BE2C (cell line): ENCODE measurements around the gene ABHD14A.
A peak's percentile ranks its signal among the peaks of the same experiment; 100 is the strongest.

Experiments
- DNase-seq: peaks from one replicate; pipeline ENCODE4 v3.0.0-alpha.2; 2020
- H3K27me3 ChIP-seq: fragments of 250-450 bp; sonication (Bioruptor Pico); 2 replicates; pipeline ENCODE4 v1.5.1; 2020; ENCODE audit warnings: mild to moderate bottlenecking
- H3K36me3 ChIP-seq: fragments of 250-450 bp; sonication (Bioruptor Pico); 2 replicates; pipeline ENCODE4 v1.5.1; 2020; ENCODE audit warnings: mild to moderate bottlenecking
- H3K4me1 ChIP-seq: fragments of 250-450 bp; sonication (Bioruptor Pico); 2 replicates; pipeline ENCODE4 v1.5.1; 2020
- H3K4me3 ChIP-seq: 2 replicates; pipeline ENCODE4 v1.5.1; 2011; ENCODE audit warnings: low read depth, low read length
- H3K9me3 ChIP-seq: fragments of 250-450 bp; sonication (Bioruptor Pico); 2 replicates; pipeline ENCODE4 v1.5.1; 2020
- TF ChIP-seq, protein P1 (sequence below): IDR thresholded peaks from 2 replicates; pipeline ENCODE4 v1.5.1; 2012; ENCODE audit warnings: mild to moderate bottlenecking, low read depth, low read length

ABHD14A gene

DNA sequence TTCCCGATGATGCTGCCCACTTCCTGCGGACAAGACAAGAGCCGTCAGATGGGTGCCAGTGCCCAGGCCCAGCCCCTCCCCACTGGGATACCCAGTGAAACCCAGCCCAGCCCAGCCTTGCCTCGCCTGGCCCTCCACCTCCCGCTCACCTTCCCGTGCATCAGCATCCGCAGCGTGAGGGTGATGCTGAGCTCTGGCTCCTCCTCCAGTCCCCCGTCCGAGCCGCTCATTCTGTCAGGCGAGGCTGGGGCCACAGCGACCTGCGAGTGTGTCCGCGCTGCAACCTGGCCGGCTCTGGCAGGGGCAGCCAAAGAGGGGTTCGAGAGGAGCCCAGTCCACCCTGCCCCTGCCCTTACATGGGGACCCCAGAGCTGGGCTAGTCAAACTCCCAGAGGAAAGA is 13.9 kb upstream of the ABHD14A start:
- Histone ChIP-seq H3K36me3 (no peaks in the 10 kb centered on the region), H3K4me1 (peaks cover under 1% of the 10 kb centered on the region; the same call in 1 of the 2 replicates), H3K4me3 (no peak overlapping the region), H3K9me3 (no peaks in the 10 kb centered on the region), H3K27me3 (no peaks in the 10 kb centered on the region)
- DNase-seq = no peak
- TF ChIP-seq, protein P1, sequence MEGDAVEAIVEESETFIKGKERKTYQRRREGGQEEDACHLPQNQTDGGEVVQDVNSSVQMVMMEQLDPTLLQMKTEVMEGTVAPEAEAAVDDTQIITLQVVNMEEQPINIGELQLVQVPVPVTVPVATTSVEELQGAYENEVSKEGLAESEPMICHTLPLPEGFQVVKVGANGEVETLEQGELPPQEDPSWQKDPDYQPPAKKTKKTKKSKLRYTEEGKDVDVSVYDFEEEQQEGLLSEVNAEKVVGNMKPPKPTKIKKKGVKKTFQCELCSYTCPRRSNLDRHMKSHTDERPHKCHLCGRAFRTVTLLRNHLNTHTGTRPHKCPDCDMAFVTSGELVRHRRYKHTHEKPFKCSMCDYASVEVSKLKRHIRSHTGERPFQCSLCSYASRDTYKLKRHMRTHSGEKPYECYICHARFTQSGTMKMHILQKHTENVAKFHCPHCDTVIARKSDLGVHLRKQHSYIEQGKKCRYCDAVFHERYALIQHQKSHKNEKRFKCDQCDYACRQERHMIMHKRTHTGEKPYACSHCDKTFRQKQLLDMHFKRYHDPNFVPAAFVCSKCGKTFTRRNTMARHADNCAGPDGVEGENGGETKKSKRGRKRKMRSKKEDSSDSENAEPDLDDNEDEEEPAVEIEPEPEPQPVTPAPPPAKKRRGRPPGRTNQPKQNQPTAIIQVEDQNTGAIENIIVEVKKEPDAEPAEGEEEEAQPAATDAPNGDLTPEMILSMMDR = no peak

DNA sequence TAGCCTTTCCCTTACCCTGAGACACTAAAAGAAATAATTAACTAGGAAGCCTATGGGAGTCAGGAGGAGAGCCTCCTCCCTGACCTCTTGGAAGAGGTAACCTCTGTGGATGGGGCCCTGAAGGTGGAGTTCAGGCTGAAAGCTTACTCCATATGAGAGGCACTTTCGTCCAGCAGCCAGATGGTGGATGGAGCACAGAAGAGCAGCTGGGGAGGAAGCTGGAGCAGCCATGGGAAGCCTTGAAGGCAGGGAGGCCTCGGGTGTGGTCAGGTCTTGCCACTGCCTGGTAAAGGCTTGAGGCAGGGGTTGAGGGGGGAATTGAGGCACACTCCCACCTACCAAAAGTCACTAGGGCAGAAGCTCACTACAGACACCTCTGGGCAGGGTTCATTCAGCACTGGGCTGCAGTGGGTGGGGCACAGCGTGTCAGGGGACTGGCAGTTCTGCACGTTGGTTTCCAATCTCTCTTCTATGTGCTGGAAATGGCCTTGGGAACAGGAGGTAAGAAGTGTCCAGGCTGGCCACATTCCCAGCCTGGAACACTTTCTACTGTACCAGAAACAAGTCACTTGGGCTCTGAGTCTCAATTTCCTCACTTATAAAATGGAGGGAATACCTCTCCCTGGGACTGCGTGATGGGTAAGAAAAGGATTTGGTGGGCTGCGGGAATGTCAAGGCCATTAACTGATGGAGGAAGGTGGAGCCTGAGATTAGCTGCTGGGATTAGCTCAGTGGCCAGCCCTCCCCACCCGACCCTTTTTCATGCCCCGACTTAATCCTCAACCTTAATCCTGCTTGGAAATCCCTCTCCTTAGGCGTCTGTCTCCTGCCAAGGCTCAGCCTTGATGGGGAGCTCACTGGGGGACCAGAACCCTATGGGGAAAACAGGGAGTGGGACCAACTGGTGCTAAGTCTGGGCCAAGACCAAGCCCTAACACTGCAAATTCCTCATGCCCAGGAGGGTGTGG is 13.0 kb upstream of the ABHD14A start:
- TF ChIP-seq, protein P1 = no peak
- Histone ChIP-seq H3K27me3 (no peaks in the 10 kb centered on the region), H3K4me1 (peaks cover 2% of the 10 kb centered on the region; the same call in 1 of the 2 replicates), H3K9me3 (no peaks in the 10 kb centered on the region), H3K4me3 (no peak overlapping the region), H3K36me3 (no peaks in the 10 kb centered on the region)
- DNase-seq = no peak

DNA sequence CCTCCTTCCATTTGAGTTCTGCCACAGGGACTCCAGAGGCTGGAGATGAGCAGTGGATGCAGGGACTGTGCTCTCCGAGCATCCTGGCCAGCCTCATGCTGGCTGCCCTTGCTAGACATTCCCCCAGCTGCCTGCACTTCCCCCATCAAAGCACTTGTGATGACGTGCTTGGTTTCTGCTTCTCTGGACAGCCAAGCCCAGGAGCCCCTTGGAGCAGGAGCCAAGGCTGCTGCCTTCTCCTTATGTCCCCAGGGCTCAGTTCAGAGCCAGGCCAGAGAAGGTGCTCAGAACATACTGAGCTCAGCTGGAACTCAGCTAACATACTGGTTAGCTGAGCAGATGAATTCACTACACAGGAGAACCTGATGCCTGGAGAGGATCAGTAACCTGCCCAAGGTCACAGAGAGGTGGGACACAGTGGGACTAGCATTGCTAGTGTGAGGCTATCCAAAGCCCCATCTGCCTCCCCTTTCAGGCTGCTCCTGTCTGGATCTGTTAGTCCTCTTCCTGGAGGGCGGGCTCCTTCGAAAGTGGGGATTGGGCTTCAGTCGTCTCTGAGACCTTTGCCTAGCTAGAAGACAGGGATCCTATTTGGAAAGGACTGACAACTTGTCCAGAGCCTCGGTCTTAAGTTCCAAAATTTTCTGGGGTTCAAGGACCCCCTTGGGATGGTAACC is 11.9 kb upstream of the ABHD14A start:
- DNase-seq = no peak
- Histone ChIP-seq H3K27me3 (no peaks in the 10 kb centered on the region), H3K4me3 (no peak overlapping the region), H3K4me1 (peaks cover 2% of the 10 kb centered on the region; the same call in 1 of the 2 replicates), H3K9me3 (no peaks in the 10 kb centered on the region), H3K36me3 (no peaks in the 10 kb centered on the region)
- TF ChIP-seq, protein P1 = no peak

DNA sequence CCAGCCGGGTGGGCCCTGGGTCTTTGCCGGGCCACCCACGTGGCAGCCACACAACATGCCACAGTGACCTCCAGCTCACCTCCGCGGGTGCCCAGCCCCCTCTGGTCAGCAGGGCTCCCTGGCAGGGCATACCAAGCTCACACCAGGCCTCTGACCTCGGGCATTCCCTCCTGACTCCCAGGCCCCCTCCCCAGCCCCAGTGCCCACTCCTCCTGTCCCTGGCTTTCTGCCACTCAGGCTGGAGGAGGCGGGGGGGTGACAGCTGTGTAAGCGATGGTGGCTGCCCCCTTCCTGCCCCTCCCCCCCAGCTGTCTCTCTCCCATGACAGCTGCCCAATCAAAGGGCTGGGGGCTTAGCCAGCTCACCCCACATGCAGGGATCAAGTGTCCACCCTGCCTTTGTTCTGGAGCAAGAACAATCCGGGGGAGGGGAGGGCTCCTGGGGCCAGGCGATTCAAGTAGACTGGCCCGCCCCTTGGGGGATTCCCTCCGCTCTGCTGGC is 10.9 kb upstream of the ABHD14A start:
- Histone ChIP-seq H3K36me3 (no peaks in the 10 kb centered on the region), H3K4me1 (peaks cover 2% of the 10 kb centered on the region; the same call in 1 of the 2 replicates), H3K4me3 (no peak overlapping the region), H3K27me3 (no peaks in the 10 kb centered on the region), H3K9me3 (no peaks in the 10 kb centered on the region)
- TF ChIP-seq, protein P1 = no peak
- no peak for DNase-seq

DNA sequence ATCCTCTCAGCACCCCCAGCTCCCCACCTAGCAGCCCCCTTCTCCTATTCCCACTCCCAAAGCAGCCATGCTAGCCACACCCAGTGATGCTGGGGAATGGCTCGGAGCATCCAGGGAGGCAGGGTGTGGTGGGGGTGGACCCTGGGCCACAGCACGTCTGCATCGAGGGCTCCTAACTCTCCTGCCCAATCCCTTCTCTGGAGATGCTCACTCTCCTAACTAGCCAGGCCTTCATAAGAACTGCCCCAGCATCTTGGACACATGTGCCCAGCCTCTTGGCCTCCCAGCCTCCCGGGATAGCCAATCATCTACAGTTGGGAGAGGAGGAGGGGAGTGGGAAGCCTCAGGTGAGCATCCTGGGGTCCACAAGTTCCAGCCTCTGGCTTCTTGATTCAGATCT is 10.3 kb upstream of the ABHD14A start:
- peaks cover 2% of the 10 kb centered on the region; the same call in 1 of the 2 replicates for H3K4me1 ChIP-seq
- no peaks in the 10 kb centered on the region for H3K27me3 ChIP-seq
- DNase-seq = no peak
- H3K9me3 ChIP-seq = no peaks in the 10 kb centered on the region
- TF ChIP-seq, protein P1 = no peak
- H3K36me3 ChIP-seq = no peaks in the 10 kb centered on the region
- no peak overlapping the region for H3K4me3 ChIP-seq

DNA sequence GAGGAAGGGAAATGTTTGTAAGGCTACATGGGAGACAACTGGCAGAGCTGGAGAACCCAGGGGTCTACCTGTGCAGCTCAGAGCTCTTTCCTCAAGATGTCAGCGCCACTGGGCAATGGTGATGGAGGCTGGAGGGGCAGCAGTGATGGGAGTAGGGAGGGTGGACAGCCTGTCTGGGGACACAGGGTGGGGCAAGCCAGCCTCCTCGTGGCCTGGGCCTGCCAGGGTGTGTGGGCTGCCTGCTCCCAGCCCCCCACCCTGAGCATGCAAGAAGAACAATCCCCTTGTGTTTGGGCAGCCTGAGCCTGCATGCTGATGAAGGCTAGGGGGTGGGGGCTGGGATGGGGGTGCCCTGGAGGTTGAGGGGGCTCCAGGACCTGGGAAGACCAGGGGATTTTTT is 8.8 kb upstream of the ABHD14A start:
- peak overlapping the region; percentile 77 for H3K4me3 ChIP-seq

More for the DNA sequence above, 8.8 kb upstream of the ABHD14A start:
- H3K4me1 ChIP-seq = peaks cover 2% of the 10 kb centered on the region; the same call in 1 of the 2 replicates
- TF ChIP-seq, protein P1 = no peak
- DNase-seq = no peak
- no peaks in the 10 kb centered on the region for H3K9me3 ChIP-seq
- no peaks in the 10 kb centered on the region for H3K27me3 ChIP-seq
- H3K36me3 ChIP-seq = no peaks in the 10 kb centered on the region
